ENCODE results near the gene RBM4B. TPM values are rescaled to one million over a fixed set of nuclear protein-coding genes. Genes with fewer than 3 reads are reported as not detected.
"Not testable (repeated sequence)": the region's sequence is repeated elsewhere in the genome, so short reads cannot be mapped to it uniquely, and the experiment has no call there.

The RBM4B gene
- total and polyA plus RNA-seq, 2 of the 4 experiments (the other 2 are of a cell fraction), result 23.1 to 26.7 TPM

GRCh38 chr11:66724167-66724566, 46.5 kb upstream of the RBM4B start:
- BruUV-seq (replicated peaks); dilution Hi-C loops (cut with HindIII; ENCODE audit: low sequenced_read_pairs, unreplicated experiment); H3K79me1 ChIP-seq (ENCODE audit: low read depth in 1 of 2, low read length in 2 of 2); H4K20me1 ChIP-seq (ENCODE audit: insufficient read depth, low read length); H3K27ac ChIP-seq (ENCODE audit: insufficient read depth, low read length); H2AFZ ChIP-seq (replicated peaks; ENCODE audit: low read length, poor library complexity); H2AK5ac ChIP-seq (ENCODE audit: low read depth, low read length); H3K23ac ChIP-seq (ENCODE audit: low read depth, low read length); H3K14ac ChIP-seq (replicated peaks; ENCODE audit: low read depth, low read length); H2BK120ac ChIP-seq (ENCODE audit: low read depth, low read length); DNase-seq; H4K5ac ChIP-seq (ENCODE audit: low read depth, low read length); H2BK15ac ChIP-seq (ENCODE audit: low read depth, low read length); H3K4me2 ChIP-seq (ENCODE audit: low read depth, low read length); H2AK9ac ChIP-seq (replicated peaks; ENCODE audit: low read depth, low read length, poor library complexity); H3K4me3 ChIP-seq (ENCODE audit: insufficient read depth, low read depth, low read length); H3K56ac ChIP-seq (ENCODE audit: extremely low read depth, insufficient read depth, low read length); in situ Hi-C loops (cut with MboI; ENCODE audit: low sequenced_read_pairs); H4K91ac ChIP-seq (ENCODE audit: insufficient read depth, low read depth, low read length); H2BK5ac ChIP-seq (ENCODE audit: low read depth, low read length, poor library complexity, severe bottlenecking); H3K9ac ChIP-seq (ENCODE audit: low read depth, low read length); H3K4me1 ChIP-seq (ENCODE audit: control insufficient read depth, insufficient read depth, low read length); ATAC-seq (ENCODE audit: low read depth); H3K36me3 ChIP-seq (ENCODE audit: control insufficient read depth, insufficient read depth, low read length); intact Hi-C loops (cut with micrococcal nuclease); H3K9me1 ChIP-seq (ENCODE audit: insufficient read depth, low read length); H2BK20ac ChIP-seq (ENCODE audit: low read depth, low read length); H3K9me3 ChIP-seq (ENCODE audit: control insufficient read depth, insufficient read depth, low read length); H4K8ac ChIP-seq (ENCODE audit: low read depth in 2 of 2, low read length in 2 of 2); H3K4ac ChIP-seq (ENCODE audit: low read depth, low read length); H3K18ac ChIP-seq (ENCODE audit: low read depth, low read length): not testable (repeated sequence)
- no CpG with 5 or more reads among the region's 5 CpGs for WGBS, 2 experiments (ENCODE audit: extremely low coverage in 2 of 2, insufficient read length in 1 of 2)
- peaks cover 48% of the 10 kb centered on the region for H3K27me3 ChIP-seq (ENCODE audit: control insufficient read depth, insufficient read depth, low read length)
- CTCF ChIA-PET, result interaction anchor here (1.0 kb wide), 1 partner anchor 361 kb away, joined by 3 read pairs; no protein-coding TSS in a partner anchor
- POLR2A ChIA-PET (ENCODE audit: unreplicated experiment), result interaction anchor here (0.5 kb wide), 1 partner anchor 45 kb away, joined by 3 read pairs; no protein-coding TSS in a partner anchor
